K562 (cell line): ENCODE results near the gene SMCHD1. TPM values are rescaled to one million over a fixed set of nuclear protein-coding genes. Genes with fewer than 3 reads are reported as not detected.
A peak's percentile ranks its signal among the peaks of the same experiment; 100 is the strongest.

Experiments used
- CBFB ChIP-seq: sonication (generic); formaldehyde crosslinking; IDR thresholded peaks from 2 replicates; pipeline ENCODE4 v1.4.0; 2020; ENCODE audit warnings: mild to moderate bottlenecking, missing genetic modification reagents
- CEBPB ChIP-seq: fragments of 450-650 bp; IDR thresholded peaks from 2 replicates; pipeline ENCODE4 v1.6.1; 2016; ENCODE audit warnings: missing genetic modification characterization, missing compliant biosample characterization
- HMG20B ChIP-seq: fragments of 250-450 bp; sonication (Bioruptor Pico); IDR thresholded peaks from 2 replicates; pipeline ENCODE4 v1.5.0; 2021; ENCODE audit warnings: mild to moderate bottlenecking
- JUN ChIP-seq, 2 experiments: sonication (generic) in 1 of 2; formaldehyde crosslinking in 1 of 2; IDR thresholded peaks; 2 replicates each; pipeline versions ENCODE4 v1.6.1 to v1.8.0; 2012 to 2022; ENCODE audit warnings: borderline replicate concordance in 2 of 2, mild to moderate bottlenecking in 2 of 2, improper control_type of control experiment in 1 of 2, low read depth in 1 of 2, low read length in 1 of 2, missing genetic modification reagents in 1 of 2
- LARP7 ChIP-seq: fragments of 450-650 bp; IDR thresholded peaks from 2 replicates; pipeline ENCODE4 v1.6.1; 2016
- MCM3 ChIP-seq: fragments of 450-650 bp; IDR thresholded peaks from 2 replicates; pipeline ENCODE4 v1.6.1; 2016
- NCOA4 ChIP-seq: fragments of 450-650 bp; IDR thresholded peaks from 2 replicates; pipeline ENCODE4 v1.6.1; 2018; ENCODE audit warnings: mild to moderate bottlenecking; ENCODE audit not compliant: partially characterized antibody
- PATZ1 ChIP-seq: fragments of 250-450 bp; sonication (Bioruptor Pico); IDR thresholded peaks from 2 replicates; pipeline ENCODE4 v1.5.0; 2020; ENCODE audit warnings: mild to moderate bottlenecking, borderline replicate concordance
- RBBP5 ChIP-seq: fragments of 200-600 bp; sonication (generic); IDR thresholded peaks from 2 replicates; pipeline ENCODE4 v1.6.1; 2012; ENCODE audit warnings: borderline replicate concordance, mild to moderate bottlenecking, low read length, control low read depth, inconsistent platforms; ENCODE audit not compliant: insufficient read depth, poor library complexity, severe bottlenecking
- SETDB1 ChIP-seq: IDR thresholded peaks from one replicate; pipeline ENCODE4 v1.6.1; 2012; ENCODE audit warnings: low read length, control low read depth, inconsistent platforms
- SP1 ChIP-seq: sonication (generic); formaldehyde crosslinking; IDR thresholded peaks from 2 replicates; pipeline ENCODE4 v1.8.1; 2022; ENCODE audit warnings: mild to moderate bottlenecking, missing genetic modification reagents
- SPI1 ChIP-seq: IDR thresholded peaks from 2 replicates; pipeline ENCODE4 v1.6.1; 2011; ENCODE audit warnings: low read depth, low read length, control low read depth, borderline replicate concordance
- TAF1 ChIP-seq: IDR thresholded peaks from 2 replicates; pipeline ENCODE4 v1.6.1; 2011; ENCODE audit warnings: mild to moderate bottlenecking, low read length, moderate library complexity; ENCODE audit not compliant: insufficient read depth, control insufficient read depth, severe bottlenecking; ENCODE audit errors: extremely low read depth
- THAP12 ChIP-seq: fragments of 250-450 bp; sonication (Bioruptor Pico); IDR thresholded peaks from 2 replicates; pipeline ENCODE4 v1.9.0; 2021; ENCODE audit warnings: mild to moderate bottlenecking, inconsistent platforms
- XRCC4 ChIP-seq: IDR thresholded peaks from one replicate; pipeline ENCODE4 v1.6.1; 2011; ENCODE audit not compliant: insufficient read depth, insufficient read length; ENCODE audit errors: extremely low read depth
- XRCC5 ChIP-seq: fragments of 200-400 bp; formaldehyde crosslinking; IDR thresholded peaks from 2 replicates; pipeline ENCODE4 v1.6.1; 2017; ENCODE audit warnings: low read depth, mild to moderate bottlenecking, low read length
- ZBTB26 ChIP-seq: fragments of 450-650 bp; formaldehyde crosslinking; IDR thresholded peaks from 2 replicates; pipeline ENCODE4 v1.4.0; 2022; ENCODE audit warnings: missing genetic modification characterization
- ZNF197 ChIP-seq: fragments of 200-800 bp; sonication (Bioruptor generic); IDR thresholded peaks from 2 replicates; pipeline ENCODE4 v1.6.1; 2016; ENCODE audit warnings: low read depth, missing genetic modification characterization, missing compliant biosample characterization
- ZNF23 ChIP-seq: fragments of 250-450 bp; sonication (Bioruptor Pico); IDR thresholded peaks from 2 replicates; pipeline ENCODE4 v1.4.0; 2020; ENCODE audit warnings: mild to moderate bottlenecking
- ZNF311 ChIP-seq: fragments of 250-450 bp; sonication (Bioruptor Pico); IDR thresholded peaks from 2 replicates; pipeline ENCODE4 v1.4.0; 2020; ENCODE audit warnings: mild to moderate bottlenecking, moderate library complexity
- ZNF766 ChIP-seq: fragments of 200-800 bp; sonication (Bioruptor generic); conservative IDR thresholded peaks from 2 replicates; pipeline ENCODE4 v1.6.1; 2016; ENCODE audit warnings: missing genetic modification characterization, missing compliant biosample characterization
- ZSCAN32 ChIP-seq: fragments of 450-650 bp; formaldehyde crosslinking; IDR thresholded peaks from 2 replicates; pipeline ENCODE4 v1.4.0; 2020; ENCODE audit warnings: mild to moderate bottlenecking, moderate library complexity
- polyA plus RNA-seq, 8 experiments: library from polyadenylated mRNA; depleted of rRNA in 4 of 8; stranded (reverse) in 5 of 8; unstranded in 3 of 8; fragments of >200 nt; fragmentation: Nextera tagmentation in 2 of 8; fragmentation: Illumina TruSeq in 1 of 8; extraction: Ambion mirVana in 2 of 8; extraction: Trizol in 1 of 8; gene quantifications; 2 replicates each; pipeline versions ENCODE4 v1.2.1 to v1.2.3, GENCODE V29; 2011 to 2014; ENCODE audit warnings: inconsistent platforms in 1 of 8, missing spikeins in 1 of 8
- total RNA-seq, 7 experiments: library from RNA; depleted of rRNA in 6 of 7; stranded (reverse); fragments of >200 nt in 6 of 7; fragmentation: Illumina TruSeq in 2 of 7; extraction: Trizol in 2 of 7; gene quantifications; 2 replicates each; pipeline versions ENCODE4 v1.2.1 to v1.2.3, GENCODE V29; 2011 to 2021; ENCODE audit warnings: low replicate concordance in 1 of 7

The SMCHD1 gene
- total and polyA plus RNA-seq, 9 of the 15 experiments (the other 6 are each of a cell fraction or from before 2014, with no cell fraction given), result 6.3 to 144 (median 72.7) TPM

GRCh38 chr18:2853926-2854664, 198.6 kb downstream of the SMCHD1 start (continued):
- TF ChIP-seq THAP12 (CRISPR knock-in tag) (no peak), NCOA4 (no peak), ZNF23 (CRISPR knock-in tag) (no peak), CBFB (CRISPR knock-in tag) (0 out of 2 replicates have a peak, but pooled peaks have one; percentile 19), JUN (IDR thresholded peaks at IDR 0.05; ENCODE audit: borderline replicate concordance, low read depth, low read length) (peak; percentile 38; the same call in 1 of the 2 replicates), JUN (CRISPR knock-in tag; IDR thresholded peaks at IDR 0.05; ENCODE audit: borderline replicate concordance) (no peak), CEBPB (tag) (no peak), ZNF197 (no peak), PATZ1 (CRISPR knock-in tag) (no peak), SPI1 (no peak), SP1 (peak; percentile 88), ZBTB26 (no peak), XRCC5 (peak; percentile 42; the same call in 1 of the 2 replicates), ZSCAN32 (CRISPR knock-in tag) (no peak), ZNF311 (CRISPR knock-in tag) (no peak), HMG20B (CRISPR knock-in tag) (no peak), ZNF766 (CRISPR knock-in tag) (peak; percentile 94), RBBP5 (peak; percentile 92), MCM3 (no peak), TAF1 (peak; percentile 45), LARP7 (no peak; the same call in 1 of the 2 replicates), XRCC4 (no peak), SETDB1 (no peak)
